T-helper 1 cell treated with Interleukin-12 subunit alpha and Interleukin-12 subunit beta and Interleukin-4 antibody, amounts not matched to agents 30 μg/mL and 1 μg/mL, for 36 hours (primary cell): Measurements from ENCODE around the gene MTMR3.

Experiments used
- H3K27ac Mint-ChIP-seq: one replicate; pipeline ENCODE4 v1.8.0; 2021; ENCODE audit warnings: mild to moderate bottlenecking, mixed read lengths
- H3K27me3 Mint-ChIP-seq: one replicate; pipeline ENCODE4 v1.8.0; 2021; ENCODE audit warnings: low read depth, mixed read lengths
- H3K36me3 Mint-ChIP-seq: one replicate; pipeline ENCODE4 v1.8.0; 2021; ENCODE audit warnings: low read depth, mixed read lengths
- H3K4me1 Mint-ChIP-seq: one replicate; pipeline ENCODE4 v1.8.0; 2021; ENCODE audit warnings: low read depth, mixed read lengths
- H3K4me3 Mint-ChIP-seq: one replicate; pipeline ENCODE4 v1.8.0; 2021; ENCODE audit warnings: mild to moderate bottlenecking, moderate library complexity, mixed read lengths
- H3K9me3 Mint-ChIP-seq: one replicate; pipeline ENCODE4 v1.8.0; 2021; ENCODE audit warnings: mixed read lengths

Gene MTMR3

DNA sequence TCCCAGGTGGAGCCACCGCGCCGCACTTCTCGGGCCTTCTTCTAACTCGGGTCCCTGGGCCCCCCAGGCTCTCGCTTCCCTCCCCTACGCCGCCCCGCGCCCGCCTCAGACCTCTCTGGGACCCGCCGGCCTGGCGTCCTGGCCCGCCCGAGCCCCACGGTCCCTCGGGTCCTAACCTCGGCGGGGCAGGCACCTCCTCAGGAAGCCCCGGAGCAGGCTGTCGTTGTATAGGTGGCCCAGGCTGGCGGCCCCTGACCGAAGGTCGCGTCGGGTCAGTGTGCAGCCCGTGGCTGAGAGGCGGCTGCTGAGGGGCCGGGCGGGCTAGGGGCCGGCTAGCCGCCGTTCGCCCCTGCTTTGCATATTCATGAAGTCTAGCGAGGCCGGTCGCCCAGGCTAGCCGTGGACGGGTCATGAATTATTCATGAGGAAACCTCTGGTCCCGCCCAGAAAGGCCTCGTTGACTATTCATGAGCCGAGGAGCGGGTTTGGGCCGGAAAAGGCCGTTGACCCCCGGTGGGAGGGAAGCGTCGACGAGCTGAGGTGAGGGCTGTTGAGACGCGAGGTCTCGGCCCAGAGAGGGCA lies 197.1 kb downstream of the MTMR3 start, which contains the start of gene HORMAD2:
HORMAD2 (plus strand) TSS at position 513 of the 582 bp plus-strand sequence. CDS start 13,489 bp downstream, outside the sequence.
- H3K4me3 Mint-ChIP-seq = no peak within 1 kb of the TSS
- H3K36me3 Mint-ChIP-seq = no peaks in the 10 kb centered on the region
- H3K9me3 Mint-ChIP-seq = peaks cover 10% of the 10 kb centered on the region
- H3K27me3 Mint-ChIP-seq = peaks cover 22% of the 10 kb centered on the region
- peaks cover 19% of the 10 kb centered on the region for H3K4me1 Mint-ChIP-seq
- no peak within 1 kb of the TSS for H3K27ac Mint-ChIP-seq
